HepG2 (cell line): ENCODE results near the gene ABCF1. TPM values are rescaled to one million over a fixed set of nuclear protein-coding genes. Genes with fewer than 3 reads are reported as not detected.

Source experiments
- CBX2 ChIP-seq, 2 experiments: fragments of 200-600 bp in 1 of 2; sonication (generic); formaldehyde crosslinking in 1 of 2; IDR thresholded peaks; 2 replicates each; pipeline versions ENCODE4 v1.7.0 to v1.8.1; 2018 to 2022; ENCODE audit warnings: low read depth in 2 of 2, low read length in 1 of 2, mild to moderate bottlenecking in 1 of 2, missing genetic modification reagents in 1 of 2
- FLYWCH1 ChIP-seq: sonication (generic); formaldehyde crosslinking; IDR thresholded peaks from 2 replicates; pipeline ENCODE4 v1.8.1; 2023; ENCODE audit warnings: mild to moderate bottlenecking, missing genetic modification reagents
- HES4 ChIP-seq: sonication (generic); formaldehyde crosslinking; IDR thresholded peaks from 2 replicates; pipeline ENCODE4 v1.9.0; 2021; ENCODE audit warnings: mild to moderate bottlenecking, missing genetic modification reagents, borderline replicate concordance
- KDM1A ChIP-seq: IDR thresholded peaks from 2 replicates; pipeline ENCODE4 v1.6.1; 2016; ENCODE audit warnings: missing compliant biosample characterization
- XRCC5 ChIP-seq: fragments of 200-400 bp; formaldehyde crosslinking; optimal IDR thresholded peaks from 2 replicates; pipeline ENCODE3; 2017; ENCODE audit warnings: mild to moderate bottlenecking, low read length
- ZNF552 ChIP-seq: sonication (generic); formaldehyde crosslinking; IDR thresholded peaks from 2 replicates; pipeline ENCODE4 v1.9.0; 2022; ENCODE audit warnings: missing genetic modification reagents, mild to moderate bottlenecking, borderline replicate concordance
- ZNF577 ChIP-seq: sonication (generic); formaldehyde crosslinking; IDR thresholded peaks from 2 replicates; pipeline ENCODE4 v1.4.0; 2020; ENCODE audit warnings: mild to moderate bottlenecking, low read depth, missing genetic modification reagents, borderline replicate concordance
- ZNF7 ChIP-seq: IDR thresholded peaks from 2 replicates; pipeline ENCODE4 v1.6.1; 2016; ENCODE audit warnings: missing biosample characterization, missing genetic modification reagents
- ZNF839 ChIP-seq: sonication (generic); formaldehyde crosslinking; IDR thresholded peaks from 2 replicates; pipeline ENCODE4 v1.4.0; 2020; ENCODE audit warnings: missing genetic modification reagents, mild to moderate bottlenecking, borderline replicate concordance
- polyA plus RNA-seq, 8 experiments: library from polyadenylated mRNA; depleted of rRNA in 3 of 8; stranded (reverse) in 7 of 8; unstranded in 1 of 8; fragments of >200 nt; fragmentation: Illumina TruSeq in 4 of 8; extraction: Trizol in 4 of 8; gene quantifications; 2 replicates each; pipeline versions ENCODE4 v1.2.1 to v1.2.3, GENCODE V29; 2011 to 2016; ENCODE audit warnings: low read depth in 4 of 8, missing spikeins in 1 of 8, mixed read lengths in 1 of 8; ENCODE audit not compliant: insufficient read depth in 1 of 8
- total RNA-seq, 5 experiments: library from RNA; depleted of rRNA; stranded (reverse); fragments of >200 nt; fragmentation: Illumina TruSeq; extraction: Trizol; gene quantifications; 2 replicates each; pipeline ENCODE4 v1.2.3, GENCODE V29; 2016; ENCODE audit warnings: low read depth in 1 of 5
- TF ChIP-seq, protein P1 (sequence below): sonication (generic); formaldehyde crosslinking; IDR thresholded peaks from 2 replicates; pipeline ENCODE4 v1.4.0; 2020; ENCODE audit warnings: mild to moderate bottlenecking, missing genetic modification reagents
- TF ChIP-seq, protein P2 (sequence below): IDR thresholded peaks from 2 replicates; pipeline ENCODE4 v1.6.1; 2016; ENCODE audit warnings: missing compliant biosample characterization, missing genetic modification reagents, borderline replicate concordance
- TF ChIP-seq, protein P3 (sequence below): sonication (generic); formaldehyde crosslinking; IDR thresholded peaks from 2 replicates; pipeline ENCODE4 v1.8.1; 2022; ENCODE audit warnings: mild to moderate bottlenecking, missing genetic modification reagents
- TF ChIP-seq, protein P4 (sequence below): sonication (generic); formaldehyde crosslinking; IDR thresholded peaks from 2 replicates; pipeline ENCODE4 v1.5.0; 2020; ENCODE audit warnings: mild to moderate bottlenecking, missing genetic modification reagents

The ABCF1 gene
- total and polyA plus RNA-seq, 2 of the 13 experiments (the other 11 are each of a cell fraction or from before 2014, with no cell fraction given): 25.4 to 98.9 TPM

DNA sequence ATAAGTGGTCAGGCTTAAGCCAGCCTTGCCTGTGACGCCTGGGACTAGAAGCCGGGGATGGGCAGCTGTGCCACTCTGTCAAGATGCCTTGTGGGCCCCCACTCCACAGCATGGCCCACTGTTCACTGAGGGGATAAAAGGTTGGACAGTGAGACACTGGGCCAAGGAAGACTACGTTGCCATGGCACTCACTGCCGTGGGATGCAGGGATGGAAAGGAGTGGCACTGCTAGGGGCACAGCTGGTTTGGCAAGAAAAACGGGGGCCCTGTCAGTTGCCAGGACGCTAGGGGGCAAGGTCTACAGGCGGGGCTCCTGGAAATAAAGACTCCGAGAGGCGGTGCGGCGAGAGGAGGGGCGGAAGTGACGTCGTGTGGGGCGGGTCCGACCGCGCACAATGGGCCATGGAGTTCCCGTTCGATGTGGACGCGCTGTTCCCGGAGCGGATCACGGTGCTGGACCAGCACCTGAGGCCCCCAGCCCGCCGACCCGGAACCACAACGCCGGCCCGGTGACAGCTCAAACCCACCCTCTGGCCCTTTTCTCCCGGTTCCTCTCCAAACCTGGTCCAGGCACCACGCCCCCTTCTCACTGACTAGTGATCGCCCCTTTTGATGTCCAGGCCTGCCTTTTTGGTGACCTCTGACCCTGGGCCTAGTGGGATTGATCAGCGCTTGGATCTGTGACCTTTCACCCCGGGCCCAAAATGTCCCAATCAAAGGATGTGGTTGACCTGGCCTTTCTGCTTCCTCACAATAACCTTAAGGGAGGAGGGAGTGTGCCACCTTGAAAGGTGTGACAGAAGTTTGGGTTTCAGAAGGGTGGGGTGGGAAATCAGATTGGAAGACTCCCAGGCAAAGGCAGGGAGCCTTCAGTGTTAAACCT, 55.5 kb downstream of the ABCF1 start, which contains the start of gene ATAT1 (continued):
- TF ChIP-seq, protein P1, sequence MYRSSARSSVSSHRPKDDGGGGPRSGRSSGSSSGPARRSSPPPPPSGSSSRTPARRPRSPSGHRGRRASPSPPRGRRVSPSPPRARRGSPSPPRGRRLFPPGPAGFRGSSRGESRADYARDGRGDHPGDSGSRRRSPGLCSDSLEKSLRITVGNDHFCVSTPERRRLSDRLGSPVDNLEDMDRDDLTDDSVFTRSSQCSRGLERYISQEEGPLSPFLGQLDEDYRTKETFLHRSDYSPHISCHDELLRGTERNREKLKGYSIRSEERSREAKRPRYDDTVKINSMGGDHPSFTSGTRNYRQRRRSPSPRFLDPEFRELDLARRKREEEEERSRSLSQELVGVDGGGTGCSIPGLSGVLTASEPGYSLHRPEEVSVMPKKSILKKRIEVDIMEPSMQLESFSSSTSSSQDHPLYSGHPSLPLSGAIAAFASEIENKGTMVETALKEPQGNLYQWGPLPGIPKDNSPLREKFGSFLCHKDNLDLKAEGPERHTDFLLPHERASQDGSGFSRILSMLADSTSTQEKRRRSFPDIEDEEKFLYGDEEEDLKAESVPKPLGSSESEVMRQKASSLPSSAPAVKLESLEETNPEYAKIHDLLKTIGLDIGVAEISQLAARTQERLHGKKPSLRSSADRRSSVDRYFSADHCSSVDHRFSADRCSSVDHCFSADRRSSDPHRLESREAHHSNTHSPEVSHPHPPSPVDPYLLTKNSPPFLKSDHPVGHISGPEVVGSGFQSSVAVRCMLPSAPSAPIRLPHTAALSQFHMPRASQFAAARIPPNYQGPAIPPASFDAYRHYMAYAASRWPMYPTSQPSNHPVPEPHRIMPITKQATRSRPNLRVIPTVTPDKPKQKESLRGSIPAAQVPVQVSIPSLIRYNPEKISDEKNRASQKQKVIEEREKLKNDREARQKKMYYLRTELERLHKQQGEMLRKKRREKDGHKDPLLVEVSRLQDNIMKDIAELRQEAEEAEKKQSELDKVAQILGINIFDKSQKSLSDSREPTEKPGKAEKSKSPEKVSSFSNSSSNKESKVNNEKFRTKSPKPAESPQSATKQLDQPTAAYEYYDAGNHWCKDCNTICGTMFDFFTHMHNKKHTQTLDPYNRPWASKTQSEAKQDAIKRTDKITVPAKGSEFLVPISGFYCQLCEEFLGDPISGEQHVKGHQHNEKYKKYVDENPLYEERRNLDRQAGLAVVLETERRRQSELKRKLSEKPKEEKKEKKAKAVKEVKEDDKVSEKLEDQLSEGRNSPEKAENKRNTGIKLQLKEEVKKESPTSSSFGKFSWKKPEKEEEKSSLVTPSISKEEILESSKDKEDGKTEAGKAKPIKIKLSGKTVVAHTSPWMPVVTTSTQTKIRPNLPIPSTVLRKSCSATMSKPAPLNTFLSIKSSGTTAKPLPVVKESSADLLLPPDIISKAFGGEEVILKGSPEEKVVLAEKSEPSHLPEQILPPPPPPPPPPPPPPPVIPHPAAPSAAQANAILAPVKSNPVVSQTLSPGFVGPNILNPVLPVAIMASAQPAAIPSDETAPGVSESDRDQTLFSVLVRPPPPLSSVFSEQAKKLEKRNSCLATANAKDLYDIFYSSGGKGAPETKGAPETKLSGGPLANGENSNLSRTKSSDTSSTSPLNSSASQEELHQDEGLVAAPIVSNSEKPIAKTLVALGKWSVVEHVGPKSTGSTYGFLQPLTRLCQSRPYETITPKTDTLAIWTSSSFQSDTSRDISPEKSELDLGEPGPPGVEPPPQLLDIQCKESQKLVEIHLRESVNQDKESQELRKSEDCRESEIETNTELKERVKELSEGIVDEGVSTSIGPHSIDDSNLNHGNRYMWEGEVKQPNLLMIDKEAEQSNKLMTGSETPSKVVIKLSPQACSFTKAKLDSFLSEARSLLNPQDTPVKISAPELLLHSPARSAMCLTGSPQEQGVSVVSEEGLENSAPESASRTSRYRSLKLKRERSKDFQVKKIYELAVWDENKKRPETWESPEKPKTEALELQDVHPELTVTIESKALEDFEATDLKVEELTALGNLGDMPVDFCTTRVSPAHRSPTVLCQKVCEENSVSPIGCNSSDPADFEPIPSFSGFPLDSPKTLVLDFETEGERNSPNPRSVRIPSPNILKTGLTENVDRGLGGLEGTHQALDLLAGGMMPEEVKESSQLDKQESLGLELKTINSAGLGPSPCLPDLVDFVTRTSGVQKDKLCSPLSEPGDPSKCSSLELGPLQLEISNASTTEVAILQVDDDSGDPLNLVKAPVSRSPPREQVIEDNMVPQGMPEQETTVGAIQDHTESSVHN (CRISPR knock-in tag): peak; percentile 98
- TF ChIP-seq ZNF577 (CRISPR knock-in tag) (no peak), ZNF839 (CRISPR knock-in tag) (peak; percentile 99), FLYWCH1 (CRISPR knock-in tag) (no peak), ZNF7 (CRISPR knock-in tag) (no peak), CBX2 (IDR thresholded peaks at IDR 0.05; ENCODE audit: low read depth, low read length) (no peak), CBX2 (CRISPR knock-in tag; IDR thresholded peaks at IDR 0.05; ENCODE audit: low read depth) (no peak), ZNF552 (CRISPR knock-in tag) (no peak), HES4 (CRISPR knock-in tag) (peak; percentile 67; the same call in 1 of the 2 replicates), XRCC5 (peak; percentile 96), KDM1A (CRISPR knock-in tag) (no peak)
- TF ChIP-seq, protein P2, sequence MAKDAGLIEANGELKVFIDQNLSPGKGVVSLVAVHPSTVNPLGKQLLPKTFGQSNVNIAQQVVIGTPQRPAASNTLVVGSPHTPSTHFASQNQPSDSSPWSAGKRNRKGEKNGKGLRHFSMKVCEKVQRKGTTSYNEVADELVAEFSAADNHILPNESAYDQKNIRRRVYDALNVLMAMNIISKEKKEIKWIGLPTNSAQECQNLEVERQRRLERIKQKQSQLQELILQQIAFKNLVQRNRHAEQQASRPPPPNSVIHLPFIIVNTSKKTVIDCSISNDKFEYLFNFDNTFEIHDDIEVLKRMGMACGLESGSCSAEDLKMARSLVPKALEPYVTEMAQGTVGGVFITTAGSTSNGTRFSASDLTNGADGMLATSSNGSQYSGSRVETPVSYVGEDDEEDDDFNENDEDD (CRISPR knock-in tag): peak; percentile 54; the same call in 1 of the 2 replicates
- TF ChIP-seq, protein P3, sequence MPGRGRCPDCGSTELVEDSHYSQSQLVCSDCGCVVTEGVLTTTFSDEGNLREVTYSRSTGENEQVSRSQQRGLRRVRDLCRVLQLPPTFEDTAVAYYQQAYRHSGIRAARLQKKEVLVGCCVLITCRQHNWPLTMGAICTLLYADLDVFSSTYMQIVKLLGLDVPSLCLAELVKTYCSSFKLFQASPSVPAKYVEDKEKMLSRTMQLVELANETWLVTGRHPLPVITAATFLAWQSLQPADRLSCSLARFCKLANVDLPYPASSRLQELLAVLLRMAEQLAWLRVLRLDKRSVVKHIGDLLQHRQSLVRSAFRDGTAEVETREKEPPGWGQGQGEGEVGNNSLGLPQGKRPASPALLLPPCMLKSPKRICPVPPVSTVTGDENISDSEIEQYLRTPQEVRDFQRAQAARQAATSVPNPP (CRISPR knock-in tag): peak; percentile 71
- TF ChIP-seq, protein P4, sequence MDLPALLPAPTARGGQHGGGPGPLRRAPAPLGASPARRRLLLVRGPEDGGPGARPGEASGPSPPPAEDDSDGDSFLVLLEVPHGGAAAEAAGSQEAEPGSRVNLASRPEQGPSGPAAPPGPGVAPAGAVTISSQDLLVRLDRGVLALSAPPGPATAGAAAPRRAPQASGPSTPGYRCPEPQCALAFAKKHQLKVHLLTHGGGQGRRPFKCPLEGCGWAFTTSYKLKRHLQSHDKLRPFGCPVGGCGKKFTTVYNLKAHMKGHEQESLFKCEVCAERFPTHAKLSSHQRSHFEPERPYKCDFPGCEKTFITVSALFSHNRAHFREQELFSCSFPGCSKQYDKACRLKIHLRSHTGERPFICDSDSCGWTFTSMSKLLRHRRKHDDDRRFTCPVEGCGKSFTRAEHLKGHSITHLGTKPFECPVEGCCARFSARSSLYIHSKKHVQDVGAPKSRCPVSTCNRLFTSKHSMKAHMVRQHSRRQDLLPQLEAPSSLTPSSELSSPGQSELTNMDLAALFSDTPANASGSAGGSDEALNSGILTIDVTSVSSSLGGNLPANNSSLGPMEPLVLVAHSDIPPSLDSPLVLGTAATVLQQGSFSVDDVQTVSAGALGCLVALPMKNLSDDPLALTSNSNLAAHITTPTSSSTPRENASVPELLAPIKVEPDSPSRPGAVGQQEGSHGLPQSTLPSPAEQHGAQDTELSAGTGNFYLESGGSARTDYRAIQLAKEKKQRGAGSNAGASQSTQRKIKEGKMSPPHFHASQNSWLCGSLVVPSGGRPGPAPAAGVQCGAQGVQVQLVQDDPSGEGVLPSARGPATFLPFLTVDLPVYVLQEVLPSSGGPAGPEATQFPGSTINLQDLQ (CRISPR knock-in tag): peak; percentile 64; the same call in 1 of the 2 replicates
